ENCODE measurements around the gene PTPRA. TPM values are rescaled to one million over a fixed set of nuclear protein-coding genes. Genes with fewer than 3 reads are reported as not detected.

The PTPRA gene
- total RNA-seq, 4 donors from 2014 or later = 18.9 to 32.5 (median 27.3) TPM

DNA sequence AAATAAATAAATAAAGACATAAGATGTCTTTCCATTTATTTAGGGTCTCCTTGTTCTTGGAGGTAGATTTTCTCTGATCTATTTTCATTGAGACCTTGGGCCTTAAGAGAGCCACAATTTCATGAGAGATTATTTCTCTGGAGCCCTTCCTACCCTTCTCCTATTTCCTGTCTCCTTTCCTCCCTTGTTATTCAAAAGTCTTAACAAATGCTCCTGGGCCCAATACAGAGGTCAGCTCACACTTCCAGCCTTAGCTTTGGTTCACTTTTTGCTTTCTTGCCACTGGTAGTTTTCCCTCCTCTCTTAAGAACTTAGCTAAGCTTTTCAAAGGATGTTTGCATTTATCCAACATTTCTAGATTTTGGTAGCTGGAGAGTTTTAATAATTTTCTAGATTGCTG lies 44.0 kb downstream of the PTPRA start:
- no peaks in the 10 kb centered on the region for H3K27me3 ChIP-seq
- intact Hi-C loops (cut with DNase I; ENCODE audit: low total_unique reads) (no loop called here), in situ Hi-C loops (cut with MboI; ENCODE audit: low sequenced_read_pairs in 4 of 4) (no loop called here)
- H3K36me3 ChIP-seq = no peaks in the 10 kb centered on the region
- no peak overlapping the region for H3K27ac ChIP-seq
- ATAC-seq (no peak), DNase-seq (no peak)
- peaks cover 27 to 39% of the 10 kb centered on the region in 2 donors for H3K4me1 ChIP-seq
- no peaks in the 10 kb centered on the region for H3K9me3 ChIP-seq
- TF ChIP-seq CTCF (IDR thresholded peaks at IDR 0.05 in 4 of 5, conservative IDR thresholded peaks at IDR 0.05 in 1 of 5) = no peak
- TF ChIP-seq POLR2A (IDR thresholded peaks at IDR 0.05) = no peak
- H3K4me3 ChIP-seq = no peak overlapping the region

GRCh38 chr20:2918096-2919049 lies 45.1 kb downstream of the PTPRA start:
- ATAC-seq = peak in 1 of 2 donors; percentile 27
- intact Hi-C loops (cut with DNase I; ENCODE audit: low total_unique reads) = no loop called here
- TF ChIP-seq CTCF (IDR thresholded peaks at IDR 0.05 in 4 of 5, conservative IDR thresholded peaks at IDR 0.05 in 1 of 5) (no peak), POLR2A (IDR thresholded peaks at IDR 0.05) (no peak)

DNA sequence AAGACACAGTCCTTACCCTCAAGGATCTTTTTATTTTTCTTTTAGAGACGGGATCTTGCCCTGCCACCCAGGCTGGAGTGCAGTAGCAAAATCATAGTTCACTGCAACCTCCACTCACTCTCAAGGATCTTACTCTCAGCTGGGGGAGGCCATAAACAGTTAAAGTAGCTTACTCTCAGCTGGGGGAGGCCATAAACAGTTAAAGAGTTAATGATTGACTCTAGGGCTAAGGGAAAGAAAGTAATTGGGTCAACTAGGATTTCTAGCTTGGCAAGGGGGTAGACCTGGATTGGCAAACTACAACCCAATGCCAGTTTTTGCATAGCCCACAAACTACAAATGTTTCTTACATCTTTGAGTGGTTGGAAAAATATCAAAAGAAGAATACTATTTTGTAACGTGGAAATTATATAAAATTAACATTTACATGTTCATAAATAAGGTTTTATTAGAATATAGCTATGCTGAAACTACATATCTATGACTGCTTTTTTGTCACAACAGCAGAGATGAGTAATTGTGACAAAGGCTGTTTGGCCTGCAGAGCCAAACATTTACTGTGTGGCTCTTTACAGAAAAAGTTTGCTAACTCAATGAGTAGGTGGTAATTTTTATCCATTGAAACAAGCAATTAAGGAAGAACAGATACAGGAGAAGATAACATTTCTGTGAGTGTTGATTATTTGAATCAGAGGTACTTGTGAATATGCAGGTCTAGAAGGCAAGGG lies 46.4 kb downstream of the PTPRA start:
- Histone ChIP-seq H3K27me3 (no peaks in the 10 kb centered on the region), H3K36me3 (peaks cover 0 to 15% of the 10 kb centered on the region in 2 donors), H3K4me3 (no peak overlapping the region), H3K27ac (no peak overlapping the region), H3K9me3 (no peaks in the 10 kb centered on the region), H3K4me1 (peaks cover 27 to 39% of the 10 kb centered on the region in 2 donors)
- ATAC-seq (no peak), DNase-seq (no peak)
- intact Hi-C loops (cut with DNase I; ENCODE audit: low total_unique reads) = no loop called here
- in situ Hi-C loops (cut with MboI; ENCODE audit: low sequenced_read_pairs in 4 of 4) = no loop called here
- TF ChIP-seq POLR2A (IDR thresholded peaks at IDR 0.05) (no peak), CTCF (IDR thresholded peaks at IDR 0.05 in 4 of 5, conservative IDR thresholded peaks at IDR 0.05 in 1 of 5) (no peak)

More at GRCh38 chr20:2918096-2919049, 45.1 kb downstream of the PTPRA start:
- Histone ChIP-seq H3K4me3 (no peak overlapping the region), H3K9me3 (no peaks in the 10 kb centered on the region), H3K36me3 (peaks cover 0 to 2% of the 10 kb centered on the region in 2 donors), H3K4me1 (peaks cover 27 to 39% of the 10 kb centered on the region in 2 donors), H3K27ac (no peak overlapping the region), H3K27me3 (no peaks in the 10 kb centered on the region)
- DNase-seq = no peak
- in situ Hi-C loops (cut with MboI; ENCODE audit: low sequenced_read_pairs in 4 of 4) = no loop called here

GRCh38 chr20:2920473-2920872 lies 47.2 kb downstream of the PTPRA start:
- peaks cover 0 to 23% of the 10 kb centered on the region in 2 donors for H3K36me3 ChIP-seq
- no peaks in the 10 kb centered on the region for H3K27me3 ChIP-seq
- in situ Hi-C loops (cut with MboI; ENCODE audit: low sequenced_read_pairs in 4 of 4) (no loop called here), intact Hi-C loops (cut with DNase I; ENCODE audit: low total_unique reads) (no loop called here)
- no peak overlapping the region for H3K4me3 ChIP-seq
- H3K27ac ChIP-seq = no peak overlapping the region
- H3K4me1 ChIP-seq = peaks cover 27 to 39% of the 10 kb centered on the region in 2 donors
- no peak for ATAC-seq
- no peak for DNase-seq
- no peaks in the 10 kb centered on the region for H3K9me3 ChIP-seq
- no peak for TF ChIP-seq POLR2A (IDR thresholded peaks at IDR 0.05)
- TF ChIP-seq CTCF (IDR thresholded peaks at IDR 0.05 in 4 of 5, conservative IDR thresholded peaks at IDR 0.05 in 1 of 5) = no peak

All from gastrocnemius medialis (tissue), 4 donors.